ENCODE data around the gene KCNH3.
"Not testable (repeated sequence)": the region's sequence is repeated elsewhere in the genome, so short reads cannot be mapped to it uniquely, and the experiment has no call there.

KCNH3 gene

GRCh38 chr12:49538510-49539403, at the start of gene KCNH3:
TSS of gene KCNH3 (plus strand) at chr12:49539030. CDS start at chr12:49539417, 387 bp downstream.
- DNase-seq: peak; percentile 67

GRCh38 chr12:49489154-49489553, 49.7 kb upstream of the KCNH3 start:
- no peak for DNase-seq

GRCh38 chr12:49489720-49490119, 49.1 kb upstream of the KCNH3 start:
- peak; percentile 58 for DNase-seq

GRCh38 chr12:49491823-49492222, 47.0 kb upstream of the KCNH3 start:
- no peak for DNase-seq

GRCh38 chr12:49493900-49494299, 44.9 kb upstream of the KCNH3 start:
- DNase-seq: no peak

- no peak for DNase-seq
Observed at GRCh38 chr12:49496417-49497360, 42.1 kb upstream of the KCNH3 start.

- DNase-seq: no peak
Observed at GRCh38 chr12:49501895-49502294, 36.9 kb upstream of the KCNH3 start.

GRCh38 chr12:49502590-49502989, 36.2 kb upstream of the KCNH3 start:
- peak; percentile 36 for DNase-seq

- DNase-seq: peak; percentile 75
Observed at GRCh38 chr12:49503674-49504180, 35.1 kb upstream of the KCNH3 start.

GRCh38 chr12:49505672-49506071, 33.2 kb upstream of the KCNH3 start:
- peak; percentile 67 for DNase-seq

- peak; percentile 96 for DNase-seq
Observed at GRCh38 chr12:49507139-49507538, 31.7 kb upstream of the KCNH3 start.

- DNase-seq: not testable (repeated sequence)
Observed at GRCh38 chr12:49509681-49510080, 29.1 kb upstream of the KCNH3 start.

- no peak for DNase-seq
Observed at GRCh38 chr12:49511410-49511809, 27.4 kb upstream of the KCNH3 start.

- no peak for DNase-seq
Observed at GRCh38 chr12:49512546-49512945, 26.3 kb upstream of the KCNH3 start.

GRCh38 chr12:49515266-49515665, 23.6 kb upstream of the KCNH3 start:
- DNase-seq: peak; percentile 84

- peak; percentile 29 for DNase-seq
Observed at GRCh38 chr12:49518914-49519573, 19.8 kb upstream of the KCNH3 start.

GRCh38 chr12:49519574-49519936, 19.3 kb upstream of the KCNH3 start:
- no peak for DNase-seq

GRCh38 chr12:49521389-49521788, 17.4 kb upstream of the KCNH3 start:
- DNase-seq: no peak

GRCh38 chr12:49524660-49525324, 14.0 kb upstream of the KCNH3 start:
- no peak for DNase-seq

- no peak for DNase-seq
Observed at GRCh38 chr12:49525942-49526341, 12.9 kb upstream of the KCNH3 start.

- DNase-seq: no peak
Observed at GRCh38 chr12:49527361-49528130, 11.3 kb upstream of the KCNH3 start.
